GM04504 (cell line): ENCODE measurements around the gene MAP3K8.

Experiments used
- DNase-seq: peaks from one replicate; pipeline ENCODE4 v3.0.0-alpha.2; 2012; ENCODE audit warnings: low read depth

MAP3K8 gene

GRCh38 chr10:30433730-30434272 lies at the start of gene MAP3K8:
TSS of gene MAP3K8 (plus strand) at chr10:30434184. CDS start at chr10:30438939, 4,755 bp downstream.
- DNase-seq = no peak

- DNase-seq = no peak
Observed at GRCh38 chr10:30384701-30385201, 49.2 kb upstream of the MAP3K8 start.

GRCh38 chr10:30386801-30387588 lies 47.0 kb upstream of the MAP3K8 start:
- no peak for DNase-seq

GRCh38 chr10:30387646-30388243 lies 46.2 kb upstream of the MAP3K8 start:
- no peak for DNase-seq

GRCh38 chr10:30389543-30389942 lies 44.4 kb upstream of the MAP3K8 start:
- no peak for DNase-seq

GRCh38 chr10:30390207-30390606 lies 43.8 kb upstream of the MAP3K8 start:
- DNase-seq = no peak

GRCh38 chr10:30391266-30391665 lies 42.7 kb upstream of the MAP3K8 start:
- no peak for DNase-seq

GRCh38 chr10:30392564-30392990 lies 41.4 kb upstream of the MAP3K8 start:
- DNase-seq = no peak

- DNase-seq = no peak
Observed at GRCh38 chr10:30396293-30396692, 37.7 kb upstream of the MAP3K8 start.

GRCh38 chr10:30396698-30397097 lies 37.3 kb upstream of the MAP3K8 start:
- no peak for DNase-seq

- no peak for DNase-seq
Observed at GRCh38 chr10:30398193-30398592, 35.8 kb upstream of the MAP3K8 start.

- DNase-seq = no peak
Observed at GRCh38 chr10:30398788-30399187, 35.2 kb upstream of the MAP3K8 start.

- no peak for DNase-seq
Observed at GRCh38 chr10:30403494-30403893, 30.5 kb upstream of the MAP3K8 start.

GRCh38 chr10:30404540-30404939 lies 29.4 kb upstream of the MAP3K8 start:
- no peak for DNase-seq

GRCh38 chr10:30411263-30411662 lies 22.7 kb upstream of the MAP3K8 start:
- DNase-seq = no peak

GRCh38 chr10:30412901-30413300 lies 21.1 kb upstream of the MAP3K8 start:
- no peak for DNase-seq

- DNase-seq = no peak
Observed at GRCh38 chr10:30413996-30414576, 19.9 kb upstream of the MAP3K8 start.

- DNase-seq = no peak
Observed at GRCh38 chr10:30415593-30415992, 18.4 kb upstream of the MAP3K8 start.

- DNase-seq = no peak
Observed at GRCh38 chr10:30417301-30417700, 16.7 kb upstream of the MAP3K8 start.

- no peak for DNase-seq
Observed at GRCh38 chr10:30420266-30420665, 13.7 kb upstream of the MAP3K8 start.

GRCh38 chr10:30420766-30421165 lies 13.2 kb upstream of the MAP3K8 start:
- DNase-seq = no peak

- DNase-seq = no peak
Observed at GRCh38 chr10:30422151-30422695, 11.8 kb upstream of the MAP3K8 start.
